NCI-H69 (cell line): ENCODE results near the gene TRMT61A.
A peak's percentile ranks its signal among the peaks of the same experiment; 100 is the strongest.

Experiments
- DNase-seq: peaks from one replicate; lab custom pipeline; 2025; lab: John Stamatoyannopoulos, UW

TRMT61A gene

DNA sequence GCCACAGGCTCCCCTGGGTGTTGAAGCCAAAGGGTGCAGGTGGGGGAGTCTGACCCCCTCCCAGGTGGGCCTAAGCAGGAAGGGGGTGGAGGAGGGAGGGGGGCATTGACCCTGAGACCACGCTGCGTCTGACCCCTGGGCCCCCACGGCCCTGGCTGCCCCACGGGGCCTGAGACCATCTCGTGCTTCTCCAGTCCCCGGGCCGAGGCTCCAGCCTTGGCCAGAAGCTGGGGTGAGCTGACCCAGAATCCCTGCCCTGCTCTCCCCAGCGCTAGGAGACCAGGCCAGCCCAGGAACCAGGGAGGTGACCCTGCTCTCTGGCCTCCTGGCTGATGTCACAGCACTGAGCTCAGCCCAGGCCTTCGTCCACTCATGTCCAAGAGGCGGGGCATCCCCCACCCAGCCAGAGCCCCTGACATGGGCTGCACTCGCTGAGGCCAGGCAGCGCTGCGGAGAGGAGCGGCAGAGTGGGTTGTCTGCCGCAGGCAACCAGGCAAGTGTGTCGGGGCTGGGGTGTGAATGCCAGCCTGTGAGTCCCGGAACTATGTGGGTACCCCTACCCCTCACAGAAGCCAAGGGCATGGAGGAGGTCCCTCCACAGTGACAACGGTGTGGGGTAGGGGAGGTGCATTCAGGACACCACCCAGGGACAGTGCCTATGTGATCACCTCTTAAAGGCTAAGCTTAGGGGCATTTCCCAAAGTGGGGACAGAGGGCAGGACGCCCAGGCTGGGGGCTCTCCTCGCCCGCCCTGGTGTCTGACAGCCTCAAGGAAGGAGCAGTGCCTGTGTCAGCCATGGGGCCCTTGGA lies 6.3 kb downstream of the TRMT61A start:
- DNase-seq: no peak

DNA sequence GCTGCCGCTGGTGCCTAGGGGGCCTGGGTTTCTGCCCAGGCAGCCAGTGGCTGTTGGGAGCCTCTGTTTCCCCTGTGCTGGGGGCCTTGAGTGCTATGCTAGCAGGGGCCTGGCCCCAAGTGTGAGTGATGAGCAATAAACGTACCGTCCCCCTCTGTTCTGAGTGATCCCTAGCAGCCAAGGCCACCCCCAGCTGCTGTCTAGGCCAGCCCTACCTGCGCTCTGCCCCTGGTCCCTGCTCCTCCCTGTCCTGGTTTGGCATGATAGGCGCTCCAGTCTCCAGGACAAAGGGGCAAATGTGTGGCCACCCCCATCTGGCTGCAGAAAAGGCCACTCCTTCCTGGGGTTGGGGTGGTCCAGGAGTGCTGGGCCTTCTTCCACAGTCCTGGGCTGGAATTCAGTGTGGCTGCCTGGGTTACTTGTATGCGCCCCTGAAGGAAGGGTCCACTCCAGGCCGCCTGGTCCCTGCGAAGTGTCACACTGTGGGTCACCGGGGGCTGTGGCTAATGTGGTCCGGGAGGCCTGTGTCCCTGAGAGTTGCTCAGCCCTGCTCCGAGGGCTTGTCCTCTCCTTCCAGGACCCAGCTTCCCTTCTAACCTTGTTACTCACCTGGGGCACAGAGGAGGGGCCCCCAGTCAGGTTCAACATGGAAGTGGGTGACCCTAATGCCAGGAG lies 7.0 kb downstream of the TRMT61A start:
- no peak for DNase-seq

DNA sequence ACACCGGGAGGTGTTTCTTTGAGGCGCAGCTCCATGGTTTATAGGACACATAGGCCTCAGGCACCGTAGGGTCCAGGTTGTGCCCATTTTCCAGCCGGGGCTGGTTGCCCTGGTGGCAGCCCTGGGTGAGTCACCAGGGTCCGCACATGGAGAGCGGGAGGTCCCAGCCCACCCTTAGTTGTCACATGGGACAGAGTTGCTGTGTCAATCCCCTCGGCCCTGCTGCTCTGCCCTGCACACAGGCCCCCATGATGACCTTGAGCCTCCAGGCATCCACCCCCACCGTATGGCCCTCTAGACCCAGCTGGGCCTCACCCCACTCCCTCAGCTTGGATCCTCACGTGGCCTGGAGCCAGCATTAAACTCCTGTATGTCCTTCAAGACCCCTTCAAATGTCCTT lies 7.7 kb downstream of the TRMT61A start:
- DNase-seq: no peak

DNA sequence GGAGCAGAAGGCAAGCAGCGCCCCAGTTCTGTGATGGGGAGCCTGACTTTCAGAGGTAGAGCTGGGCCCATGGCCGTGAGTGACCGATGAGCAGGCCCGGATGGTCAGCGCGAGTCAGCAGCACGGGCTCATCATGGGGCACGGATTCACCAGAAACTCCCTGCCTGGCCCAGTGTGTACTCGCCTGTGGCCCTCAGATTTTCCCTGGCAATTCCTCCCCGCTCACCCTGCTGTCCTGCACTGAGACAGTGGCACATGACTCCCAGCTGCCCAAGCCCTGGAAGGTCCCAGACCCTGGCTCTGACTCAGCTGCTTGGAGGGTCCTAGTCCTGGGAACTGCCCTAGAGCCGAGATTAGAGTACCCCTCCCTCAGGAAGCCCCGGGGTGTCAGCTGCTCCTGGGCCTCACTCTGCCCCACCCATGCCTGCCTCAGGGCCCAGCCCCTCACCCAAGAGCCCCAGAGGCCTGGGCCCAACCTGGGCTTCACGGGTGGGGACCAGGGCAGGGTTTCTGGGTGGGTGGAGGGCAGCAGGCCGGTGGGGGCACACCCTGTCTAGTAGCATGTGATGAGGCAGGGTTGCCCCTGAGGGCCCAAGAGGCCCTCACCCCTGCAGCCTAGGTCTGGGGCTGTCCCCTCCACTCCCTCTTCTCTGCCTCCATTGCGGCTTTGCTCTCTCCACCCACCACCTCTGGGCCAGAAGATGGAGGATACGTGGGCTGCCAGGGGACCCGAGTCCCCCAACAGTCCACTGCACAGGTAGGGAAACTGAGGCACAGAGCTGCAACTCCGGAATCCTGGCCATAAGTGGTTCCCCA lies 8.4 kb downstream of the TRMT61A start:
- no peak for DNase-seq

DNA sequence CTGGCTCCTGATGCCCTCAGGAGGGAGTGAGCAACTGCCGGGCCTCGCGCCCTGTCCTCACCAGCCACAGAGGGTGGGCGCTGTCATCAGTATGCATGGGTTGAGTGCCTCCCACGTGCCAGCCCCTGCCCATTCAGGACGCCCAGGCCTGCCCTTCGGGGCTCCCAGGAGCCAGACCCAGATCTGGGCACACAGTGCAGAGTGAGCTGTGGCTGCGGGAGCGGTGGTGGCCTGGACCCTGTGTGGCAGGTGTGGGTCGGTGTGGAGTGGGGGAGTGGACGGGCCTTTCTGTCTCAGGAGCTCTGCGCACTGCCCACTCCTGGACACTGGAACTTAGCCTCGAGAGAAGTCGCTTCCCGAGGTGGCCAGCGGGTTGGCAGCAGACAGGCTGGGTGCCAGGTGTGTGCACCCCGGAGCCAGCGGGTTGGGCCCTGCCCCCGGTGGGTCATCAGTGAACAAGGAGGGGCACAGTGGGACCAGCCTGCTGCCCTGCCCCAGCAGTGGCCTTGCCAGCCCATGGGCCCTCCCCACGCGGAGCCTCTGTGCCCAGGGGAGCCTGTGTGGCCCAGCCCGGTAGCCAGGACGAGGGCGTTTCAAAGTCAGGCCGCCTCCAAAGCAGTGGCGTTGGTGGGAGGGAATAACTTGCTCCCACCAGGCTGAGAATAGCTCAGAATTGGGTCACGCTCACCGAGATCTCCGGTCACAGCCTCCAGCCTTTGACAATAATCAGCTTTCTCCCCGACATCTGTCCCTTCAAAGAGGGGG lies 9.5 kb downstream of the TRMT61A start:
- no peak for DNase-seq

DNA sequence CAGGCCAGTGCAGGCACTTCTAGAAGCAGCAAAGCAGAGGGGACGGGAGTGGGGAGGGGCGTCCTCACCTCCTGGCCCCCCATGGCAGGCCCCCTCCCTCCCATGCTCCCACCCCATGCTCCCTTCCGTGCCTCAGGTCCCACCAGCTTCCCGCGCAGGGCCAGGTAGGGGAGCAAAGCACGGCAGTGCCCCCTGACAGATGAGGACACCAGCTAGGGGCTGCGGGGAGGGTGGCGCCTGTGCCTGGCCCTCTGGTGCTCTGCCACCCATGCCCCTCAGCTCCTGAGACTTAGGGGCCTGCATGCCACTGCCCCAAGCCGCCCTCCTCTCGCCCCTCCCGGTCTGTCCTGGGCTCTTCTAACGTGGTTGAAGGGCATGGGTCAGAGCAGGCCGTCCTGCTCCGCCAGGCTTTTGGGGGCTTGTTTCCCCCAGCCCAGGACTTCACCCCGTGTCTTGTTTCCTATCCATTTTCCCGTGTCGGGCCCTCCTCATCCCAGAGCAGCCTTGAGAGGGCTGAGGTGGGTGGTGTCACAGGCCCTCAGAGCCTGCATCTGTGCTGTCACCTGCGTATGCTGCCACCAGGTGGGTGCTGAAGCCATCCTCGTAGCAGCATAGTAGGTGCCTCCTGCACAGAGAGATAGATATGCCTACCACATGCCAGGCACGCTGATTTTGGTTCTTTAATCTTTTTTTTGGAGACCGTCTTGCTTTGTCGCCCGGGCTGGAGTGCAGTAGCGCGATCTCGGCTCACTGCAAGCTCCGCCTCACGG lies 10.2 kb downstream of the TRMT61A start:
- peak; percentile 34 for DNase-seq

DNA sequence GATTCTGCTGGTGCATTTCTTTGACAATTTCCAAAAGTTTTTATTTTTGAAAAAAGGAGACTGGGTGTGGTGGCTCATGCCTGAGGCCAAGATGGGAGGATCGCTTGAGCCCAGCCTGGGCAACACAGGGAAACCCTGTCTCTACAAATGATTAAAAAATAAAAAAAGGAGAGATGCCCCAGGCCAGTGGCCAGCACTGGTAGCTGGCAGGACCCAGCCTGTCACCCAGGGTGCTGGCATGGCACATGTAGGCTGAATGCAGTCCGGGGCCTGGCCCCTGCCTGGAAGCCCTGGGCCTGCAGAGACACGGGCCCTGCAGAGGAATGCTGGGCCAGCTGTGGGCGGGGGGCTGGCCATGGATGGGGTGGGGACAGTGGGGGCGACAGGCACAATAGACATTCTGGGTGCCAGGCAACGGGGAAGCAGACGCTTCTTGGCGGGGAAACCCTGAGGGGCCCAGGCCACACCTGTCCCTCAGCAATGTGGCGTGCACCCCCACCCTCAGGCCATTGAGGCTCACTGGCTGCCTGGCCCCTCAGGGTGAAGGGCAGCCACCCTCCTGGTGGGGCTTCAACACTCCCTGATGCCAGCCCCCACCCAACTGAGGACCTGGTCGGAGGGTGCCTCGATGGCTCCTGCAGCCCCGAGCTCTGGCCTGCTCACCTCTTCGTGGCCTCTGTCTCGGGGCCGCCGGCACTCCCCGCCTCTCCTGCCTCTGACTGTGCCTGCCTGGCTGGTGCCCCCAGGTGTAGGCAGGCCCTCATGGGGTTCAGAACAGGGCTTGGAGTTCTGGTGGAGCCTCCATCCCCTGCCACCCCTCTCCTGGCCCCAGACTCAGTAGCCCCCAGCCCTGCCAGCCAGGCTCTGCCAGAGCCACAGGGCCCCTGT lies 12.1 kb downstream of the TRMT61A start:
- peak; percentile 65 for DNase-seq

DNA sequence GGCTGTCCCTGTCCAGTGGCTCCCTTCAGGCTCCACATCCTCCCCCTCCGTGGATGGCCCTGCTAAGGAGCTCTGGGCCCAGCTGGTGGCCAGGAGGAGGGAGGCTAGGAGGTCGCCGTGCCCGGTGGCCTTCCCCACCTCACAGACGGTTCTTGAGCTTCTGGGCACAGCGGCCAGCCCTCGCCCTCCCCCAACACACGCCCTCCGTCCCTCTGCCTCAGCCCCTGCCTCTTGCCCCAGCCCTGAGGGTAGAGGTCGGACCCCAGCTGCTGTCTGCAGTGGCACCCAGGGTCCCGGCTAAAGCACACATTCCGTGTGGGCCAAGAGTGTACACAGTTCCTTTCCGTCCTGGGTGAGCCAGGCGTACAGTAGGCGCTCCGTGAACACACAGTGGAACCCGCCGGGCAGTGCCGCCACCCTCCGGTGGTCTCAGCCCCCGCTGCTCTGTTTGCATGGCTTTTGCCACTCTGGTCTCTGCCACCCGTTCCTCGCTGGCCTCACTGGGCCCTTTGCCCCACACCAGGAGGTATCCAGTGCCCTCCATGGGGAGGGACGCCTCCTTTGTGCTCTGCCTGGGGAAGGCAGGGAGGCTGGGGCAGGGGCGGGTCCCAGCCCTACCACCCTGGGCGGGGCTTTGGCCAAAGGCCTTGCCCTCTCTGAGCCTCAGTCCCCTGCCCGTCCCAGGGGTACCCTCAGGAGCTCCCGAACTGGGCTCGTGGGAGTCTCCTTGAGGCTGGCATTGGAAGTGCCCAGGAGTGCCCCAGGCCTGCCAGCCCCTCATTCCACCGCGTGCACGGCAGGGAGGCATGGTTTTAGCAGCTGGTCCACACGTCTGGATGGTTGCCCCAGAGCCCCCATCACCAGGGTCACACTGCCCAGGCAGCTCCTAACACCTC lies 13.0 kb downstream of the TRMT61A start:
- DNase-seq: peak; percentile 29

DNA sequence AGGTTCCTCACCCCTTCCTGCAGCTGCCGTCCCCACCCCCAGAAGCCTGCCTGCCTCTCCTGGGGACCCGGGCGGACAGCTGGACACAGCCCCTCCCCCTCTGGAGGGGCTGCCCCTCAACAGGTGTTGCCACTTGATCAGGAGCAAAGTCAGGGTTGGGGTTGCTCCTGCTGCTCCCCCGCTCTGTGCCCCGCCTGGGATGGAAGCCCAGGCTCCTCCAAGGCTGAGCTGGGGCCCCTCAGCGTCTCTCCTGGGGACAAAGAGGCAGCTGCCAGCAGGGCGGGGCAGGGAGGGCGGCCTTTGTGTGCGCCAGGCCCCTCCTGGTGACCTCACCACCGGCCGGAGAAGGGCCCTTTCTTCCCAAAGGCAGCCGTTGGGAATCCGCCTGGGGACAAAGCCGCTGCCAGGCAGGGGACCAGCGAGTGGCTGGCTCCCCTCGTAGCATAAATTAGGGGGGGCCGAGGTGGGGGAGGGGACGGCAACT lies 13.7 kb downstream of the TRMT61A start:
- peak; percentile 96 for DNase-seq

DNA sequence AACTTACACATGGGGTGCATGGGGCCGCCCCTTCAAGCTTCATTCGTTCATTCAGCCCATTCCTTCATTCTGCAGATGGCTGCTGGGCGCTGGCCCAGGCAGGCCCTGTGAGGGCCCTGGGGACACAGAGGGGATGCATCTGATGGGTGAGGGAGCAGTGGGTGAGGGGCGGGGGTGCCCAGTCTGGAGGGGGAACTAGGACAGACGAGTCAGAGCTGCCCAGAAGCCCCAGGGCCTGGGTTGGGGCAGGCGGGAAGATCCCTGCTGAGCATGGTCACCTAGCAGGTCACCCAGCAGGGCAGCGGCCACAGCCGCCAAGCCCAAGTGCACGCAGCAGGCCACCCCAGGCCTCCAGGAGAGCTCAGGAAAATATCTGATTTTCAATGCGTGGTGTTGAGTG lies 14.1 kb downstream of the TRMT61A start:
- peak; percentile 87 for DNase-seq

DNA sequence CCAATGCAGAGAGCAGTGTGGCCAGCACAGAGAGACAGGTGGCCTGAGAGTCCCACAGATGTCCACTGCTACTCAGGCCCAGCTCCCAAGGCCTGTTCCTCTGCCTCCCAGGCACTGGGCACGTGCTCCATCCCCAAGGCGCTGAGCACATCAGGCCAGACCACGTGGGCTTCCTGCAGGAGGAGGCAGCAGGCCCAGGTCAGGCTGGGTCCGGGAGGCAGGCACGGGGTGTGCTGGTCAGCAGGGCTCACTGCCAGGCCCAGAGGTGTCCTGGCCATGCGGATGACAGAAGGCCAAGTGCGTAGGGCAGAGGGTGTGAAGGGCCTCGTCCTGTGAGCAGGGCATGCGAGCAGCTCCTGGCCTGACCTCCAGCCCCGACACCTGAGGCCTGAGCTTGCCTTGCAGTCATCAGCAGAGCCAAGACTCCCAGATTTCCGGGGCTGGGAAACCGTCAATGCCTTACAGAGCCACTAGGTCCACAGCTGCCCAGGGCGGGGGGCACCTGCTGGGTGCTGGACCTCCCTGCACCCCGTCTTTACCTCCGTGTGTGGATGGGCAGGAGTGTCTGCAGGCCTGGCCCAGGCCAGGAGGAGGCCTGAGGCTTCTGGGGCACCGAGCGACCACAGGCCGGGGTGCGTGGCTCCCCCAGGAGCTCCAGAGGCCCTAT lies 14.9 kb downstream of the TRMT61A start:
- peak; percentile 58 for DNase-seq

DNA sequence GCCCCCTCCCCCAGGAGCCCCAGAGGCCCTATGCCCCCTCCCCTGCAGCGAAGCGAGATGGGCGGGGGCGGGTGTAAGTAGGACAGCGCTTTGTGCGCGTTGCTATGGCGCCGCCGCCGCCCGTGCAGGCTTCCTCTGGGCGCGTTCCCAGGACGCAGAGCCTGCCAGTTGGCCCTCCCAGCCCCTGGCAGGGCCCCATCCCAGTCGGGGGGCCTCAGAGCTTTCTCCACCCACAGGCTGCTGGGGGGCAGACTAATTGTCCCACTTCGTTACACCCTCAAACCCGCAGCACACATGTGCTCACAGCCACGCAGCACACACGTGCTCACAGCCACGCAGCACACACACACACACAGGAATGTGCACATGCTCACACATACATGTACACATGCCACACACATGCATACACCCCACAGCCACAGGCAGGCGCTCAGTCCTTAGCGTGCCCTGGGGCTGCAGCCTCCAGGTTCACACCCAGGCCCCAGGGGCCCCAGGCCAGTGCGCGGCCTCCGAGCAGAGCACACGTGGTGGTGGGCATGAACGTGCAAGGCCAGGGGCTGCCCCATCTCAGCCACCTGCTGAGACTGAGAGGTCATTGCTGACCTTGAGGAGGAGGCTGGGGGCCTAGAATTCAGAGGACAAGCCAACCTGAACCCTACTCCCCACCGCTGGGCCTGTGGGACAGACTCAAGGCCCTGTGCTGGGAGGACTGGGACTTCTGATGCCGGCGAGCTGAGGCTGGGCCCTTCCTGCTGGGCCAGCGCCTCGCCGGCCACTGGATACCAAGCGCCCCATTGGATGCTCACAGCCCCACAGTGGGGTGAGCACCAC lies 15.6 kb downstream of the TRMT61A start:
- peak; percentile 86 for DNase-seq

DNA sequence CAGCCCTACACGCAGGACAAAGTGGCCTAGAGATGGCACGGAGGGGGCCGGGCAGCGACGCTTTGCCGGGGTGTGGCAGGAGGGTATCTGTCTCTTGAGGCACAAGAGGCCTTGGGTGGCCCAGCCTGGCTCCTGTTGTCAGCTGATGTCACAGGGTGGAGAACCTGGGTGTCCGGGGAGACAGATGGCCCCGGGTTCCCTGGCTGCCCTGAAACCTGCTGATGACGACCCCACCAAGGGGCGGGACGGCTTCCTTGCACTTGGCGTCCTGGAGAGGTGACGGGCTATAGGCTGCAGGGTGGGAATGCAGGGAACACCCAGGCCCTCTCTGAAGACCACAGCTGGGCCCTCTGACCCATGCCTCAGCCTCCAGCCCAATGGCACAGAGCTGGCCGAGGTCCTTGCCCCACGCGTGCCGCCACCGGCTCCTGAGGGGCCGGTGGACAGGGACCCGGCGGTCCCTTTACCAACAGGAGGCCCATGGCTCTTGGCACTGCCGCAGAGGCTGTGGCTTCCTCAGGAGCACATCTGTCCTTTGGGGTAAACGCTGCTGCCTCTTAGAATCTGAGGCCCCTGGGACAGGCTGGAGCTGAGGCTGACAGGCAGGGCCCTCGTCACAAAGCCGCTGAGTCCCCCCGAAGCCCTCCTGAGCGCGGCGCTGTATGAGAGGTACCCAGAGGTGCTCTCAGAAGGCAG lies 16.4 kb downstream of the TRMT61A start:
- DNase-seq: no peak

DNA sequence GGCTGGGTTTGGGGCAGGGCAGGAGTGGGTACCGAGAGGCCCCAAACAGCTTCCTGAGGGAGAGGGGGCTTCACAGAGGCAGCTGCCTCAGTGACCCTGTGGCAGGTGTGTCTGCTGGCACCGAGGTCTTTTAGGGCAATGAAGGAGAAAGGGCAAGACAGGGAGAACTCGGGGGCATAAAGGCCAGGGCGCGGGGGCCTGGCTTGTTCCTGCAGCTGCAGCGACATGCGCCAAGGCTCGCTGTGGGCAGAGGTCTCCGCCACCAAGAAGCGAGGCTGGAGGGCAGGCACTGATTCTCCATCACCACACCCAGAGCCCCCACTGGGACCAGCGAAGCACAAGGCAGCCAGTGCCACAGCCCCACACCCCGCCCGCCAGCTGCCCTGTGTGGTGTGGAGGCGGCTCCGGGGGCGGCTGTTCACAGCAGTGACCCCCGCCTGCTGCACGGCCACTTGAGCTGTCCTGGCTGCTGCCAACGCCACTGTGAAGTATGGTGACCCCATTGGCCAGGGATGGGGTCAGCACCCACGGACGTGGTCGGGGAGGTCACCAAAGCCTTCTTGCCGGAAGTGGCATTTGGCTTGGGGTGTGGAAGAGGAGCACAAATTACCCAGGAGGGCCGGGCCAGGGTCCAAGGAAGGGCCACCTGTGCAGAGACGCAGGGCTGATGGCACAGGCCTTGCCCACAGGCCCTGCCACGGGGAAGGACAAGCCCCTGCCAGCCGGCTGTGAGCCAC lies 17.1 kb downstream of the TRMT61A start:
- DNase-seq: peak; percentile 51

DNA sequence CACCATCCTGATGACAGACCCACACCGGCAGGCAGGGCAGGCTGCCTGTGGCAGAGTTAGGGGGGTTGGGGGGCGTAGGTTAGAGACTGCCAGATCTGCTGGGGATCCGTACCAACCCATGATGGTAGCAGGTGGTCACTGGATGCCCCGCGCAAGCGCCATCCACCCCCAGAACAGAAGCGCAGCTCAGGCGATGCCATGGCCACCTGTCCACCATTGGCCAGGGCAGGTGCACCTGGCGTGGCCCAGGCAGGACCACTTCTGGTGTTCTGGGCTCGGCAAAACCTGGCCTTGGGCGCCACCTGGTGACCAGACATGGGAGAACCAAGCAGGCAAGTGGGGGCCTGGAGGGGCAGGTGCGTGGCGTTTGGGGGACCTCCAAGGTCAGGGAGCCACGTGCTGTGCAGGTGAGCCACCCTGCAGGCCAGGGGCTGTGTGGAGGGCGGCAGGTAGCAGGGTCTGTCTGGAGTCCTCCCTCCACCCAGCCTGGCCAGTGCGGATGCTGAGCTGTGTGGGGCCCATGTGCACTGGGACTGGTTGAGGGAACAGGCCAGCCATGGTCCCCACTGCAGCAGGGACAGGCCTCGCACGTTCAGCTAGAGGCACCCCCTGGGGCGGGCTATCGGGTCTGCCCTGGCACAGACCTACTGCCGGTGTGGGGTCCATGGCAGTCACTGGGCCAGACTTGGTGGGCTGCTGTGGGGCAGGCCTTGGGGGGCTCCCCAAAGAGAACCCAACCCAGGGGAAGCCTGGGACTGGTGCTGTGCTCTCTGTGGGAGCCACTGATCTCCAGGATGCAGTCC lies 17.9 kb downstream of the TRMT61A start:
- DNase-seq: peak; percentile 83
